SW 1271 (cell line): ENCODE data around the gene ALDOA.
"Not testable (repeated sequence)": the region's sequence is repeated elsewhere in the genome, so short reads cannot be mapped to it uniquely, and the experiment has no call there.

Experiments
- DNase-seq, 2 experiments: peaks; one replicate each; lab custom pipeline; 2025; lab: John Stamatoyannopoulos, UW

The ALDOA gene

DNA sequence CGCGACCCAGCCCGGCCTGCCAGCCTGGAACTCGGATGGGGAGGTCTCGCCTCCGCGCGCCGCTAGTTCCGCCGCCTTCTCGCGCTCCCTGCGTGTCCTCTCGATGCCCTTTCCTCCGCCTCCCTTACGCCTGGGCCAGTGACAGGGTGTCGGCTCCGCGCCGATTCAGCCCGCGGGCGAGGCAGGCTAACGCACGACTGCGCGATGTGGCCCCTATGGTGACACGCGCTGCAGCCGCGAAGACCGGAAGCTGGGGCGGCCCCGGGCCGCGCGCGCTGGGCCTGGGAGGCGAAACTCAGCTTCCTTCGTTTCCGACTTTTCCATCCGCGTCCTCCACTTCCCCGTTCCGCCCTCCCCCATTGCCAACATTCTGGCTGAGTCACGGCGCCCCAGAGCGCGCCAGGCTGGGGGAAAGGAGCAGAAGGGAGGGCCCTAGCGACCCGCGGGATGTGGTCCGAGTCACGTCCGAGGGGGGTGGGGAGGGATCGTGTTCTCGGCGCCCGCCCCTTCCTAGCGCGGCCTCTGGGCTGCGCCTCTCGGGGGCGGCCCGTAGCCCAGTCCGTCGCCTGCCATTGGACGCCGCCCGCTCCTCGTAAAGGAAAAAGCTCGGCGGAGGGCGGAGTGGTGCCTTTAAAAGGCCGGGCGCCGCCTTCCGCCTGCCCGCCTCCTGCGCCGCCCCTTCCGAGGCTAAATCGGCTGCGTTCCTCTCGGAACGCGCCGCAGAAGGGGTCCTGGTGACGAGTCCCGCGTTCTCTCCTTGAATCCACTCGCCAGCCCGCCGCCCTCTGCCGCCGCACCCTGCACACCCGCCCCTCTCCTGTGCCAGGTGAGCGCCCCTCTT, at the start of gene ALDOA:
Gene ALDOA, plus strand, starts transcription at position 659 of the 841 bp plus-strand sequence. CDS start 1,138 bp downstream, outside the sequence.
- peak; percentile 98 for DNase-seq

DNA sequence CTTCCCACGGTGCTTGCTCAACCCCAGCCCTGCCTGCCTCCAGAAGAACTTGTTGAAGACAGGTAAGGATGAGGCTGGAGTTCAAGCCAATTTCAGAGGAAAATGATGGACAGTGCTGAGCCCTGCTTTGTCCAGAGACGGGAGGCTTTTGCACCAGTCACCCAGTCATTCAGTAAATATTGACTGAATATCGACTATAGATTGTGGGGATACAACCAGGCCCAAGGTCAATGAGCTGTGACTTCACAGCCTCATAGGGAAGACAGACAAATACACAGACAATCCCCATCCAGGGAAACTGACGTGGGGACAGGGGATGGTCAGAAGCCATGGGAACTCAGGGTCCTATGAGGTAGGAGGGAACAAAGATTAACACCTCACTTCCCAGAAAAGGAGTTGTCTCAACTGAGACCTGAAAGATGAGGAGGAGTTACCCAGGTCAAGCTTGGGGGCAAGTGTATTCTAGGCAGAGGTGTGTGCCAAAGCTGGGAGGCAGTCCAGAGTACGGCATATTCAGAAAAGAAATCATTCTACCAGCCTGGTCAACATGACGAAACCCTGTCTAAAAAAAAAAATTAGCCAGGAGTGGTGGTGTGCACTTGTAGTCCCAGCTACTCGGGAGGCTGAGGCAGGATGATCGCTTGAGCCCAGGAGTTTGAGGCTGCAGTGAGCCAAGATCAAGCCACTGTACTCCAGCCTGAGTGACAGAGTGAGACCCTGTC, 48.8 kb upstream of the ALDOA start:
- no peak for DNase-seq

DNA sequence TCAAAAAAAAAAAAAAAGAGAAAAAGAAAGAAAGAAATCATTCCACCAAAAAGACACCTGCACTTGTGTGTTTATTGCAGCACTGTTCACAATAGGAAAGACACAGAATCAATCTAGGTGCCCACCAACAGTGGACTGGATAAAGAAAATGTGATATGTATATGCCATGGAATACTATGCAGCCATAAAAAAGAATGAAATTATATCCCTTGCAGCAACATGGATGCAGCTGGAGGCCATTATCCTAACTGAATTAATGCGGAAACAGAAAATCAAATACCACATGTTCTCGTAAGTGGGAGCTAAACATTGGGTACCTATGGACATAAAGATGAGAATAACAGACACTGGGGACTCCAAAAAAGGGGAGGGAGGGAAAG, 48.3 kb upstream of the ALDOA start:
- DNase-seq: no peak

DNA sequence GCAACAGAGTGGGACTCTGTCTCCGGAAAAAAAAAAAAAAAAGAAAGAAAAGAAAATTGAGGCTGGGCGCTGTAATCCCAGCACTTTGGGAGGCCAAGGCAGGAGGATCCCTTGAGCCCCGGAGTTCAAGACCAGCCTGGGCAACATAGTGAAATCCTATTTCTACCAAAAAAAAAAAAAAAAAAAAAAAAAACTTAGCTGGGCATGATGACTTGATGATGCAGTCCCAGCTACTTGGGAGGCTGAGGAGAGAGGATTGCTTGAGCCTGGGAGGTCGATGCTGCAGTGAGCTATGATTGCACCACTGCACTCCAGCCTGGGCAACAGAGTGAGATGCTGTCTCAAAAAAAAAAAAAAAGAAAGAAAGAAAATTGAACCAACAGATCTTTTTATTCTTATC, 47.6 kb upstream of the ALDOA start:
- DNase-seq: not testable (repeated sequence)

DNA sequence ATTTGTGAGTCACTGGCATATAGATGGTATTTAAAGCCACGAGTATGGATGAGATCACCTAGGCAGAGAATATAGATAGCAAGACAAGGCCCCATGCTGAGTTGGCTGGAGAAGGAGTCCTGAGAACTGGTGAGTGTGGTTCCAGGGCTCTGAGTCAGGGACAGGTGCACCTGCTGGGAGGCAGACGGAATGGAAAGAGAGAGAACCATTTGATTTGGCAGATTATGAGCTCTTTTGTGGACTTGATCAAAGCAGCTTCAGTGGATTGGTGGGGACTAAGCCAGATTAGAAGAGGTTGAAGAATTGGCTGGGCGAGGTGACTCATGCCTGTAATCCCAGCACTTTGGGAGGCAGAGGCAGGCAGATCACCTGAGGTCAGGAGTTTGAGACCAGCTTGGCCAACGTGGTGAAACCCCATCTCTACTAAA, 46.8 kb upstream of the ALDOA start:
- DNase-seq: peak in 1 of 2 experiments; percentile 37

DNA sequence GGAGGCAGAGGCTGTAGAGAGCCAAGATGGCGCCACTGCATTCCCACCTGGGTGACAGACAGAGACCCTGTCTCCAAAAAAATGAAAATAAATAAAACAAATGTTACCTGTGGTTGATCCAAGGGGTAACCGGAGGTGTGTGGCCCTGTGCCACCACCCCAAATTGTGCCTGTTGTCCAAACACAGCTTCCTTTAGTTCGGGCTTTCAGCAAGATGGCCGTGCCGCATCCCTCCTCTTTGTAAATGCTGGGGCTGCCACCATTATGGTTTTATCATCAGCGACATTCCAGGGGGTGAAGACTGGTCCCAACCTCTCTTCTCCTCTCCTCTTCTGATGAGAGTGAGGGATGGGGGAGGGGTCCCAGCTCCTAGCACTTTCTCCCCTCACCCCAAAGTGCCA, 42.7 kb upstream of the ALDOA start, which contains the start of gene C16orf92:
Gene C16orf92, plus strand, starts transcription at position 312 of the 400 bp plus-strand sequence. CDS start 143 bp downstream, outside the sequence.
- no peak for DNase-seq

DNA sequence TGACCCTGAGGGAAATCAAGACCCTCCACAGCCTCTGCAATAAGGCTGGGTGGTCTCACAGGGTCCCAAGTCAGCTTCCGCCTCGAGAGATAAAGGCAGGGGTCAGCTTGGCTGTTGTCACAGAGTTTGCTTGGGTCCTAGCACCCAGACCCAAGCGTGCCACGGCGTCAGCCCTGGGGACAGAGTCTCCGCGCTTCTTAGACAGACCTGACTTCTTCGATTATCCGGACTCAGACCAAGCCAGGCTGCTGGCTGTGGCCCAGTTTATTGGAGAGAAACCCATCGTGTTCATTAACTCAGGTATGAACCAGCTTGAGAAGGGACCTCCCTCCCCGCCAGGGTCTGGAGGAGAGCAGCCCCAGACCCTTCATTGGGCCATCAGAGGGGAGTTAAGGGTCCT, 42.0 kb upstream of the ALDOA start:
- DNase-seq: no peak

DNA sequence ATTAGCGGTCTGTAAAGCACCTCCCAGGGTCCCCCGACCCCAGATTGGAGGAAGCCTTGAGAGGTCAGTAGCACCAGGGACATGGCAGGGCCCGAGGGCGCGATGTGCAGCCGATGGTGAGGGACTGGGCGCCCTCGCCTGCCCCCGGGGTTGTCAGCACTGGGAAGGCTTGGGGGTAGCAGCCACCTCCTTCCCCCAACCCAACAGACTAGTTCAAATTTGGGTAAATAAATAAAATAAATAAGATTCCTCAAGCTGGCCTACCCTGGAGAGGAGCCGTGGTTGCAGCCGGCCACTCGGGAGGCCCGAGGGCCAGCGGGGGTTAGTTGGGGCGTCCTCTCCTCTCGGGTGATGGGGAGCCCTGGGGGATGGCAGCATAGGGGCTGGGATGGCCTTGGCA, 41.1 kb upstream of the ALDOA start:
- DNase-seq: no peak

DNA sequence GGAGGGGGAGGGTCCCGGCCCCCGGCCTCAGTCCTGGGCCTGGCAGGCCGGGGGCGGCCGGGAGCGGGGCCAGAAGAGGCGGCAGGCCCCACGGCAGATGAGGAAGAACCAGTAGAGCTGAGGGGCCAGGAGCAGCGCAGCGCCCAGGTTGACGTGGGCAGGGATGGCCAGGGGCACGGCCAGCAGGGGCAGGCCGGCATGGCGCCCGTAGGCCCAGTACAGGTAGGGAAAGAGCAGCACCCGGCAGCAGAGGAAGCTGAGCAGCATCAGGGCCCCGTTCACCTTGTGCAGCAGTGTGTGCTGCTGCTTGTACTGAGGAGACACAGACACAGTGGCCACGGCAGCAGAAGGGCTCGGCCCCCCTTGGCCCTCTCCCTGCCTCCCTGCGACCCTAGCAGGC, 40.4 kb upstream of the ALDOA start:
- no peak for DNase-seq

DNA sequence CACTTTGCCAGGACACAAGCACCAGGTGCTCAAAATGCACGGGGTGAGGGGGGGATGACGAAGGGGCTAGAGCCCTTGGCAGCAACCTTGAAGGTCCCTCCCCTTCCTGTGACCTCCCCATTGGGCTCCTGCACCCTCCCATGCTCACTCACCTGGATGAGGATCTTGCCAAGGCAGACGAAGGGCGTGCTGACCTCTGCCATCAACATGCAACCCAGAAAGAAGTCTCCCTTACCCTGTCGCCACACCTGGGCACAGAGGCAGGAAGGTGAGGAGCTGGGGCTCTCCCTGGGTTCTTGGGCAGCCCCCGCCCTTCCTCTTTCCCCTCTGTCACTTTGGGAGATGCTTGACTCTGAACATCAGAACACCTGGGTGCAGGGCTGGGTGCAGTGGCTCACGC, 40.0 kb upstream of the ALDOA start:
- DNase-seq: no peak

DNA sequence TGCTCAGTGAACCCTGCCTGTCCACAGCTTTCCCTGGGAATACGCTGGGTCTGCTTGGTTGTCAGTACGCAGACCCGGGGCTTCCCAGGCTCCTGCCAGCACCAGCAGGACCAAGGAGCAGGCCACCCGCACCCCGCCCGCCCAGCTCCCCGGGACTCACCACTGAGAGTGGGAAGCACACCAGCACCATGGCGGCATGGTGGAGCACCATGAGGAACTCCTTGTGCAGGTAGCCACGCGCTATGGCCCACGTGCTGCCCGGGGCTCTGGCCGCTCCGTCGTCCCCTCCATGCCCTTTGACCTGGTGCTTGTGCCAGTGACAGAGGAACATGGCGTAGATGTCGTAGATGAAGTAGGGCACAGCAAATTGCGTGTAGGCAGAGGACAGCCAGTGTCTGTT, 39.1 kb upstream of the ALDOA start:
- DNase-seq: no peak

DNA sequence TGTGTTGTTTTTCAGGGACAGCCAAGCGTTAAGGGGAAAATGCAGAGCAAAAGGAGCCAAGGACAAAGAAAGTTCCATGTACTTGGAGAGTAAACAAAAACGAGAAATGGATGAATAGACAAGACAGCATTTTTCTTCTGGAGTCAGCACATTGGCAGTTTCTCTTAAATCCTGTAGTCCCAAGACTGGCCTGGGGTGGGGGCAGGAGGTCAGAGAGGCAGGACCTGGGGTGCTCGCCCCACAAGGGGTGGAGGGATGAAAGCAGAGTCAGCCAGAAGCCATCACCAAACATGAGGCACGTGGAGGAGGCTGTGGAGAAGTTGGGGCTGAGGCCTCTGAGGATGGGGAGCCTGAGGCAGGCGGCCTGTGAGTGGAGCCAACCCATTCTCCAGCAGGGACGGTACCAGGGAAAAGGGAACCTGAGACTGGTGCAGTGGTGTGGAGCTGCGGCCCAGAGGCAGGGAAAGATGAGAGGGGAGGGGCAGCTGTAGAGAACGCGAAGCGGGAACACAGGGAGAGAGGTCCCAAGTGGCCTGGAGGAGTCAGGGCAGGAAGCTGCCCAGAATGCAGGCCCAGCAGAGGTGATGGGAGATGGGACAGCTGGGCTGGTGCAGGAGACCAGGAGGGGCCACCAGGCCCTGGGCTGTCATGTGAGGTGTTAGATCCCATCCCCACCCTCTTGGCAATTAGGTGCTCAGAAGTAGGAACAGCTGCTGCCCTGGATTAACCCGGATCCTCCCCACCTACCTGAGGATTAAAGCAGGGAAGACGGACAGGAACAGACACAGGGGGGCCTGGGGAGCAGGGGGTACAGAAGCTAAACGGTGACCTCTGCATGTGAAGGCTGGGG, 37.7 kb upstream of the ALDOA start:
- DNase-seq: no peak

DNA sequence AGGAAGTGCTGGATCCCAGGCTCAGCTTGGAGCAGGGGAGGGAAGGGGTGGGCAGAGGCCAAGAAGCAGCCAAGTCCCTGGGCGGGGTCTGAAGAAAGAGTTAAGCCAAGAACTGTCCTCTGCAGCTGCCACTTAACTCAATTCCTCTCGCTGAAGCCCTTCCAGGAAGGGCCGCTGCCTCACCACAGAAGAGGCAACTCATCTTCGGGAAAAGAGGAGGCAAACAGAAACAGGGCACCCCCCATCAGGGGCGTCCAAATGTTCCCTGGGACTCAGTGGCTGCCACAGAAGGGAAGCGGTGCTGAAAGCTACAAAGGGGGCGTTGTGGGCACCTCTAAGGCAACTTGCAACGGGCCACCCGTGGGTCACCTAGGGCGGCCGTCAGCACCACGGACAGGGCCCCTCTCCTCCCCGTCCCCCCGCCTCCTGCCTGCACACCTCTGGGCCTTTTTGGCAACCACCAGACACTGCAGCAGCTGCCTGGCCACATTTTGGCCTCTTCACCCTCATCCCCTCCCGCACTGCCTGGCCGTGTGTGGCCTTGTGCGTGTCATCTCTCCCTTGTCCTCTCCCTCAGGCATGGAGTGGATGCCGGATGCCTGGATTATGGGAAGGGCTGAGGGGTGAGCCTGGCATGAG, 37.0 kb upstream of the ALDOA start:
- no peak for DNase-seq

DNA sequence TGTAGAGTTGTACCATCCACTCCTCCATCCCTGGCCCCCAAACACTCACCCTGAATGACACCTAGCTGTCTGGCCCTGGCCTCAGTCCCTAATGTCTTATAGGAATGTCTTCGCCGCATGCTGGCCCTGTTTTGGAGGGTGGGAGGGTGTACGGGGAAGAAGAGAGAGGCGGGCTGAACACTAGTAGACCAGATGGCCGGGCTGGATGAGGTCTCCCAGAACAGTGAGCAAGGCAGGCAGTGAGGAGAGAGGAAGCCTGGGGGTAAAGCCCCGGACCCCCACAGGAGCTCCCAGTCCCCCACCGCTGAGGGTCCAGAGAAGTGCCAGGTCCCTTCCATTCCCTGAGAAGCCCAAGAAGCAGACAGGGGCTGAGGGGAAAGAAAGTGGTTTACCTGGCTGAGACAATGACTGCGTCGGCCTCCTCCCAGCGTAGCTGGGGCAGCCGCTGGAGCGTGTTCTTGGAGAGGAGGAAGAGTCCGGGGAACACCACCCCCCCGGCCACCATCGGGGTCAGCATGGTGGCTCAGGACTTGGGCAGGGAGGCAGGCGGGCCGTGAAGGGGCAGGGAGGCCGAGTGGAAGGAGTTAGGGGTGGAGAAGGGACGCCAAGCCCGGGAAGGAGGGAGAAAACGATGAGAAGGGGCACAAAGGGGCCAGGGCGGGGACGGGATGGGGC, 35.4 kb upstream of the ALDOA start:
- no peak for DNase-seq

DNA sequence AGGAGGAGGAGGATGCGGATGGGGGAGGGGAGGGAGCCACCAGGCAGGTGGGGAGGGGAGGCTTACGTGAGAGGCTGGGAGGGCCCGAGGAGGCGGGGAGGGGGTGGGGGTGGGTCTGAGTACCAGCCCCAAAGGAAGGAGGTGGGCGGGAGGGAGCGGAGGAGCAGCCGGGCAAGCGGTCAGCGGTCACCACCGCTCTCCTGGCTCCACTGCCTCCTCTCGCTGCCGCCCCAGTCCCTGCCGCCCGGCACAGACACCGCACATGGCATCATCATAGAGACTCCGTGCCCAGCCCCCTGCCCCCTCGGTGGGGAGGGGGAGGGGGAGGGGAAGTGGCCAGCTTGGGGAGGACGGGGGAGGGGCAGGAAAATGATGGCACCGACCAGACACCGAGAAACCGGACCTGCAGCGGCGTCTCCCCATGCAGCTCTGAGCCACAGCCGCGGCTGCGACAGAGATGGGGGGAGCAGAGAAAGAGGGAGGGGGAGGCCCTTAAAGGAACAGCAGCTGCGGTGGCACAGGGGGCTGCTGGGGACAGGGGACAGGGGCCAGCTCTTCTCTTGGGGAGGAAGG, 34.6 kb upstream of the ALDOA start, which contains the start of gene TLCD3B:
Gene TLCD3B, minus strand, starts transcription at position 431 of the 573 bp plus-strand sequence. CDS start 744 bp downstream, outside the sequence.
- DNase-seq: no peak

DNA sequence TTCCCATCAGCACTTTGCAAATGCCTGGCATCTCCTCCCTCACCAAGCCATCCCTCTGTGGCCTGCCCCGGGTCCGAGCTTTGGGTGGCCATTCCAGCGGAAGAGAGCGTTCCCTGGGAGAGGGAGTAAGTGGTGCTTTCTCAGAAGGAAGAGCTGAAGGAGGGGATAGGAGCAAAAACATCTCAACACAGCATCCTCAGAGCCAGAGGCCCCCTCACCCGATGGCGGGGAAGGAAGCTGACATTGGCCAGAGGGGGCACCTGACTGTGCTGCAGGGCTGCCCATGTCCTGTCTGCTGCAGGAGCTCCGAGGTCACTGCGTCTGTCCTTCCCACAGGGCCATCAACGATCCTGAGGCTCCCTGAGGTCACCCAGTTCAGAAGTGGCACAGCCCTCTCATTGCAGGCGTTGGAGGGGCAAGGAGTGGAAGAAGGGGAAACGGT, 34.1 kb upstream of the ALDOA start:
- DNase-seq: no peak

DNA sequence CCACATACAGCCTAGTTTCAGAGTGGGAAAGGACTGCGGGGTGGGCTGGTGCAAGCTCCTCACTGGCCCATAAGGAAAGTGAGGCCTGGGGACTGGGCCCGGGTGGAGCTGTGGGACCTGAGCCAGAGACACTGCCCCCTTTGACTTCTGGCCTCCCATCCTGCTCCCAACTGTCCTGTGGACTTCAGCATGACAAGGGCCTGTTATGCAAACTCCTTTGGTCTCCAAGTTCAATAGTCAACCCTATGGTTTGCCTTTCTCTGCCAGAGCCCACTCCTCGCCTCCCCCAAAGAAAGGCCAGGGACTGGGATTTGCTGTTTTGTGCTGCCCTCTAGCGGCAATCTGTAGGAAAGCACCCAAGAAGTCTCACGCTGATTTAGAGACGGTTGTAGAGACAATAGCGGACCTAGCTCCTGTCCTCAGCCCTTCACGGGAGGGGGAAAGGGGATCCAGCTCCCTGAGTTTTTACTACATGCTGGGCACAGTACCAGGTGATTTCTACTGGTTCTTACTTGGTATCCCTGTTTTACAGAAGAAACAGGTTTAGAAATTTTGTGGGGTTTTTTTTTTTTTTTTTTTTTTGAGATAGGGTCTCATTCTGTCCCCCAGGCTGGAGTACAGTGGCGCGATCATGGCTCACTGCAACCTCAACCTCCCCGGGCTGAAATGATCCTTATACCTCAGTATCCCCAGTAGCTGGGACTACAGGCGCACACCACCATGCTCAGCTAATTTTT, 33.3 kb upstream of the ALDOA start:
- DNase-seq: peak; percentile 57 to 69

DNA sequence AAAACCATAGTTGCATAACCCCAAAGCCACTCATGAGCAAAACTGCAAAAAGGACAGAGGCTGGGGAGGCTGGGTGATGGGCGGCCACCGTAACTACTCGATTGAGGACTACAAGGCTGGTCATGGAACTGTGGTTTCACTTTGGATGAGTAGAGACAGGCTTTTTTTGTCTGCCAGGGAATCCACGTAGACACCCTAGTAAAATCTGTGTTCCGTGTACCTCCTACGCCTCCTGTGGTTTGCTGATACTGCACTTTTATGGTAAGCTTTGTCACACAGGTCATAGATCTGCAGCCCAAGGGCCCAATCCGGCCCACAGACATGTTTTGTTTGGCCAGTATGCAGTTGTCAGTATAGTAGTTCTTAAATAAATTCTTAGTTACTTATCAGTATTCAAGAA, 32.3 kb upstream of the ALDOA start:
- no peak for DNase-seq

DNA sequence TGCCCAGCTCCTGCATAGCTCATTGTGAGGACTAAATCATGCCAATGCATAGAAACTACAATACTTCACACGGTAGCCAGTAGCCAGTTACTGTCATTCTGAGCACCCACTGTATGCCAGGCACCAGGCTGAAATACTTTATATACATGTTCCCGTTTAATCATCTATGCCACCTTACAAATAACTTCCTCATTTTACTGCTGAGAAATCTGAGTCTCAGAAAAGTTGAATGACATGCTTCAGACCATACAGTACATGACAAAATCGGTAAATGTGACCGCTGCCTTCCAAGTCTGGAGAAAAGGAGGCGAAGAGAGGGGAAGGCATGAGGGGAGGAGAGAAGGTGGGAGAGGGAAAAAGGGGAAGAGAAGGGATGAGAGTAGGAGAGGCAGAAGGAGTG, 25.3 kb upstream of the ALDOA start:
- DNase-seq: no peak

DNA sequence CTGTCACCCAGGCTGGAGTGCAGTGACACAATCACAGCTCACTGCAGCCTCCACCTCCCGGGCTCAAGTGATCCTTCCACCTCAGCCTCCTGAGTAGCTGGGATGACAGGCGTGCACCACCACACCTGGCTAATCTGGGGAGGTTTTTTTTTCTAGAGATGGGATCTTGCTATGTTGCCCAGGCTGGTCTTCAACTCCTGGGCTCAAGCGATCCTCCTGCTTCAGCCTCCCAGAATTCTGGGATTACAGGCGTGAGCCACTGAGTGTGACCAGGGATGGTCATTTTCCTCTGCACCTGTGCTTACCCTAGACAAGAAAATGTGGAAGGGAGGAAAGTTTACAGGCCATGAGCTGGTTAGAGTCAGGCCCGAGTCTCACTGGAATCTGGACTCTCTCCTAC, 24.9 kb upstream of the ALDOA start:
- DNase-seq: not testable (repeated sequence)
